CD1c-positive myeloid dendritic cell (primary cell): Measurements from ENCODE around the gene ITPKB.

ENCODE experiments used
- DNase-seq: peaks from one replicate; pipeline ENCODE4 v3.0.0-alpha.2; 2016; ENCODE audit errors: extremely low spot score

The ITPKB gene

DNA sequence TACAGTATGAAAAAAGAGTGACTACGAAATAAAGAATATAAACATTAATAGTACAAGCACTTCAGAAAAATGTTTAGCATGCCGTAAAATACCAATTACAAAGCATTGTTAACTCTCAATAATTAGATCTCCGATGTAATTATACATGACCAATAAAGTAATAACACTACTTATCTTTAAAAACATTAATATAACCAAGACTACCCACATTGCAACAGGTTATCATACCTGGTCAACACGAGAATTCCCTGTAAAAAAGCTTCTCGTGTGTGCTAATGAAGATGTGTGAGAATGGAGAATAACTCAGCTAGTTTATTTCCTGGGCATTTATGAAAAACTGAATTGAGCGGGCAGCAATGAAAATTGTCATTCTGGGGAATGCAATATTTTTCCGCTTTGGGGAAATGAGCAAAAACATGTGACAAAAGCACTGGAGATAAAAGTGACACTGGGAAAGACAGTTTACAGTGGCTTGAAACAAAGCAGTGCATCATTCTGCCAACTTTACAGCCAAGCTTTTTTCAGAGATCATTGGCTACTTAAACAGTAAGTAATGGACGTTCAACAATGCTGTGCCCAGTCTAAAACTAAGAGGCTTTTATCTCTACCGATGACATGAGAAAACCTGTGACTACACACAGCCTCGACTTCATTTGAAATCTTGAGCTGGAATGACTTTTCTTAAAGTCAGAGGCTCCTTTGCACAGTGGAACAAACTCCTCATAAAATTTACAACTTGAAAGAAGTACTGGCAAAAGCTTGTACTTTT is 34.7 kb downstream of the ITPKB start:
- DNase-seq = no peak

DNA sequence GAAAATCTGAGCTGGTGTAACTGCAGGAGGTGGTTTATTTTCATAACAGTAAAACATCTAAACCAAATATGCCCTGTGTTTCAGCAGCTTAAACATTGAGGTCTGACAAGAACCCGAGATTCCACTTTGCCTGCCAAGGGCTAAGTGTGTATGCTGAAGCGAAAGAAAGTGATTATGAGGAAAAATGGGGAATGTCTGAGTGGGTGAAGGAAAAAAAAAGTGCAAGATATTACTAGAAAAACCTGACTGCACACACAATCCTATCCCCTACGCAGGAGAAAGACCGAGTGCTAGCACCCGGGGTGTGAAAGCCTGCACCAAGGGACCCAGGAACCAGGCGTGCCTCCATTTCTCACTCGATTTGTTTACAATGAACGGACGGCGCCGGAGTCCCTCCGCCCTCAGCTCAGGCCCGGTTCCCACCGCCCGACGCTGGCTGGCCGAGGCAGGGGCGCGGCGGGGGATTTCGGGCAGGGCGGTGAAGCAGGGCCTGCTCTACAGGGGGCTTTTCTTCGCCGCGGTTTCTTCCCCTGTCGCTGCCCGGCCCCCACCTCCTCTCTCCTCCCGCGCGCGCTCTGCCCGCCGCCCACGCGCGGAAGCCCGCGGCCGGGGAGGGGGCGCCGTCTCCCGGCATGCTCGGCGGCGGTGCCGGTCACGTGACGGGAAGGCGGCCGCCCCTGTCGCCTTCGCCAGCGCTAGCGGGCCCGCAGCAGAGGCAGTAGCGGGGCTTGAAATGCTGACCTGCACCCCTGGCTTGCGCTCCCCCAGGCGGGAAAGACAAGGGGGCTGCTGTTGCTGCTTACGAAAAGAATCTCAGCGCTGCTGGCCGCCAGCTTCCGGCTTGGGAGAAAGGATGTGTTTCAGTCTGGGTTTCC is 35.9 kb downstream of the ITPKB start:
- DNase-seq = peak; percentile 83

DNA sequence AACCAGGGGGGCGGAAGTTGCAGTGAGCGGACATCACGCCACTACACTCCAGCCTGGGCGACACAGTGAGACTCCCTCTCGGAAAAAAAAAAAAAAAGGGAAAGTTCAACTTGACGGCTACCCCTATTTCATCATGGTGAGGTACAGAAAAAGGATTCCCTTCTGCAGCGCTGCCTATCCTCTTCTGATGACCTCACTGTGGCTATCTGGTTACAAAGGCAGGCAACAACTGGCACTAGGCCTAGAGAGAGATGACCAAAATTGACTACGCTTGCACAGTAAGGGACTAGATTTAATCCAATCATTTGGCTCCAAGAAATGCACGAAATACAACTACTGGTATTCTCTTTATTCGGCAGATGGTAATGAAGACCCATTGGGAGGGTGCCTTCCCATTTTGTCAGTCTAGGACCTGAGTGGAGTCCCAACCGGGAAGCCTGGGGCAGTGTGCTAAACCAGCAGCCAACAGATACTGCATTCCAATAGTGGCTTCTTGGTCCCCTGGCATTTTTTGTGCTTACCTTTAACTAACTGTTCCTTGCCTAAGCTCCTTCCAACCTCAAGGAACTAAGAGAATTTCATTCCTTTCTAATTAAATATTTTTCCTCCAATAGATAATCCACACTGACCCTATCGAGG is 36.6 kb downstream of the ITPKB start:
- no peak for DNase-seq

DNA sequence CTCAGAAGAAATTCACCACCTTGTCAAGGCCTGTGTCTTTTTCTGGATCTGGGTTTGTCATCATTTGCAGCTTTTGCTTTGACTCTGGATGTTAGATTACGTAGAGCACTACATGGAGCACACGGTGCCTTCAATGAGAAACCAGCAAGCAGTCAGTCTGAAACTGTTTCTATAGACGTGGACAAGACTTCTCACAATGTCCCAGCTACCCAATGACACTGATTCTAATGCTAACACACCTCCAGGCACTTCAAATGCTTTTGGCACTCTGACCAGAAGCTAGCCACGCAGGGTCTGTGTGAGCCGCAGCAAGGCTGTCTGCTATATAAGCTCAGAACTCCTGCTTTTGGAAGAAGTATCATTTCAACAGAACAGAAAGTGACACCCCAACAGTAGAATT is 38.2 kb downstream of the ITPKB start:
- no peak for DNase-seq

DNA sequence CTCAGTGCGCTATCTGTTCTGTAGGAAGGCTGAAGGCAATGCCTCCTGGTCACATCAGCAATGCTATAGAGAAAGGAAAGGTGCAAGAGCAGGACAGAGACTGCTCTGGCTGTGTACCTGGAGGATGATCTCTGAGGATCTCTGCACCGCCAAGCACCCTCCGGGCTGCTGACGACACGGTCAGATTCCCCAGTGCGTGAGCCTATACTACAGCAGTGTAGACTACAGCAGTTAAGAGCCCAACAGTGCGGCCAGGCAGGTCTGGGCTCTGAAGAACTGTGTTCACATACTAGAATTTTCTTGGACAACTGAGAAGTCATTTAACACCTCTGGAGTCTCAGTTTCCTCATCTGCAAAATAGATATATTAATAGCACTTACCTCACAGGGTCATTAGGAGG is 39.9 kb downstream of the ITPKB start:
- no peak for DNase-seq

DNA sequence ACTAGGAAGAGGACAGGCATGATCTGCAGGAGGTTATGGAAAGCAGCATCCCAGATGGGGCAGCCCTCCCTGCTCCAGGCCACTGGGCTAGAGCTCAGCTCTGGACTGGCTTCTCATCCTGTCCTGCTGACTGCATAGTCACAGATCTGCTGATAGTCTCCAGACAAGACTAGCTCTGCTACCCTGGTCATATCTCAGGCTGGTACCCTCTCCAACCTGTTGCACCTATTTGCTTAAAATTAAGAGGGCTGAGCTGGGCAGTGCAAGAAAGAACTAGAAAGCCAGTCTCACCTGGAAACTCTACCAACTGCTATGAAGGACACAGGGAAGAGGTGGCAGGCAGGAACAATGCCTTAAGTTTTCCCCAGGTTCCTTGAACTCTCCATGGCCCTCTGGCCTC is 40.4 kb downstream of the ITPKB start:
- DNase-seq = no peak

DNA sequence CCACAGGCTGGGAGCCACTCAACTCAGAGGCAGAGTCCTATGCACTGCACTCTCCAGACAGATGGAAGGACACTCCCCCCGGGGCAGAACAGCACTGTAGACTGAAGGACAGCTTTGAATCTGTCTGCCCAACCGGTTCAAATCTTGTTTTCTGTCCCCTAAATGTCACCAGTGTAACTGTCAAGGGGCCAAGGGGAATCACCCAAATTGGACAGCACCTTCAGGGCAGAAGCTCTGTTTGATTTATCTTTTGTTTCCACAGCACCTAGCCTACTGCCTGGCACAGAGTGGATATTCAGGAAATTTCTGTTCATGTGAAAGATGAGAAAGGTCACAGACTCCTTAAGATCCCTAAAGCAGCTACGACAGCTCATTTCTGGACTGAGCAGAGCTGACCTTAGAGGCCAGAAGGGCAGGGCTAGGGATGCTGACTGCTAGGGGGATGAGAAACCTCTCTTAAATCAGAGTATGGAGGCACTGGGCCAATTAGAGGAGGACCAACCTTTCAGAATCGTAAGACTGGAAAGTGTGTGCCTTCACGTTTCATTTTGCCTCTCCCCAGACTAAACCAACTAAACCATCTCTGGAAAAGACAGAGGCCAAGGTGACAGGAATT is 41.0 kb downstream of the ITPKB start:
- DNase-seq = no peak

DNA sequence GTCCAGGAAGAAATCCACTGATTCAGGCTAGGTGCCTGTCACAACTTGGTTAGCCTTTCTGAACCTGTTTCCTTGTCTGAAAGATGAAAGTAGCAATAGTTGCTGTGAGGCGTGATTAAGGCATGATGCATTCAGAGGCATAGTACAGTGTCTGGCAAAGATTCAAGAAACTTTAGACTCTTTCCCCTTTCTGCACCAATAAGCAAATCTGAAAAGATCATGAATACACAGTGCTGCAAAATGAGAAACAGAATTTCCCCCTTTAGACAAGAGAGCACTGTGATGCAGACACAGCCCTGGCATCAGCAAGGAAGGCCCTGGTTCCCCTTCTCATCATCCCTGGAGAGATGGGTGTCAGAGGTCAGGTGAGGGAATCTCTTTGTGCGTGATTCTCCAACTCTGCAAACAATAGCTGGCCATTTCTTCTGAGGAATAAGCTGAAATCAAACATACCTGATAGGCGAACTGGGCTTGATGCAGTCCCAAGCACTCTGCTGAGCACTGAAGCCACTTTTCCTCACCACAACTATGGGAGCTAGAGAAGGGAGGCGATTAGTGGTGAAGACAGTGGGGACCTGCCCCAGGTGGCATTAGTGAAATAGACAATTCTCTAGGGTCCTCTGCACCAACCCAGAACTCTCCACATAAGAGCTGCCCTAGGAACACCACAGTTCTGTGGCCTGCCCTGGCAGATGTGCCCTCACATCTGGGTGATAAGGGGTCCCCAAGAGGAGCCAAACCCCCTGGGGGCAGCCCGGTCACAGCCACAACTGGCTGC is 41.7 kb downstream of the ITPKB start:
- DNase-seq = no peak

DNA sequence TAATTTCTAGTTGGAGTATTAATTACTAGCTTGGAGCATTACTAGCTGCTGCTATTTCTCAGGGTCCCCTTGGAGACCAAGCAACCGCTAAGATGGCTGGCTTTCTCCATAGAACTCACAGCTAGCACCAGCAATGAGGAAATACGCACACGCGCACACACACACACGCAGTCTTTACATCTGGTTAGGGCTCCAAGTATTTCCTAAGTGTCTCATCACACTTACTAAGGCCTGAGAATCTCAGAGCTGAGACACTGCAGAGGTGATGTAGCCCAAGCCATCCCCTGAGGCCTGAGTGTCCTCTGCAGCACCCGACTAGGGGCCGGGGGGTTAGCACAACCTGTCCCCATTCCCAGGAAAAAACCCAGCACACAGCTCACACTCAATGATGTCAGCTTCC is 42.5 kb downstream of the ITPKB start:
- DNase-seq = no peak

DNA sequence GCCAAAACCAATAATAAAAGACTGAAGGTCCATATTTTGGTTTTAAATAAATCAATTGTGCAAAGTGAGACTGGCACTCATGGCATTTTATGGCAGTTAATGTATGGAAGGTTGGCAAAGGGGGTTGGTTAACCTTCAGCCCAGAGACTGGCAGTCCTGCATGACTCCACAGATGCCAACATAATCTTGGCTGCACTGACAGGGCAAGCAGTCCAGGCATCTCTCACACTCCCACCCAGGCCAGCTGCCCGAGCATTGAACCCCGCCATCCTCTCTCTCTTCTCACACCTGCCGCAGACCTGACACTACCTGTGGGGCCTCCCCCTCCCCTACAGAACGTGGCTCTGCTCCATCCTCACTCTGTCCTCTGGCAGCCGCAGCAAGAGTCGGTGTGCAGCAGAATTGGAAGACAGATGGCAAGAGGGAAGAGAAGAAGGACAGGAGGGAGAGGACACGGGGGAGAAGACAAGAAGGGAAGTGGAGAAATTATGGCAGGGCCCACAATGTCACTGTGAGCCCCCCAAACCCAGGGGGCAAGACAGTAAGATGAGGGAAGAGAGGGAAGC is 43.7 kb downstream of the ITPKB start:
- DNase-seq = no peak

DNA sequence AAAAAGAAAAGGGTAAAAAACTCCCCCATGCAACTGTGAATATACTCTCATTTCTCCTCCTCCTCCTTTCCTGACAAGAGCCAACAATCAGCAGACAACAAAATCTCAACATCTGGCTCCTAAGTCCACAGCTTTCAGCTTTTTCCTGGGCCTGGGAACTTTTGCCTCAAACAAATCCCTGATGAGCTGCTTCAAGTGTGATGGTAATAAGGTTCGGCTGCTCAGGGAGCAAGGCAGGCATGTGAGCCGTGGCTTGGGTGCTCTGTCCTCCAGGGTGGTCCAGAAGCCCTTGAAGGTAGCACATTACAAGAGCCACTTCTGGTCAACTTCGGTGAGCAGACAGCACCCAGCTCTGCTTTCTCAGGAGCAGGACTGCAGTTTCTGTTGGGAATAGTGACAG is 46.3 kb downstream of the ITPKB start:
- DNase-seq = no peak

DNA sequence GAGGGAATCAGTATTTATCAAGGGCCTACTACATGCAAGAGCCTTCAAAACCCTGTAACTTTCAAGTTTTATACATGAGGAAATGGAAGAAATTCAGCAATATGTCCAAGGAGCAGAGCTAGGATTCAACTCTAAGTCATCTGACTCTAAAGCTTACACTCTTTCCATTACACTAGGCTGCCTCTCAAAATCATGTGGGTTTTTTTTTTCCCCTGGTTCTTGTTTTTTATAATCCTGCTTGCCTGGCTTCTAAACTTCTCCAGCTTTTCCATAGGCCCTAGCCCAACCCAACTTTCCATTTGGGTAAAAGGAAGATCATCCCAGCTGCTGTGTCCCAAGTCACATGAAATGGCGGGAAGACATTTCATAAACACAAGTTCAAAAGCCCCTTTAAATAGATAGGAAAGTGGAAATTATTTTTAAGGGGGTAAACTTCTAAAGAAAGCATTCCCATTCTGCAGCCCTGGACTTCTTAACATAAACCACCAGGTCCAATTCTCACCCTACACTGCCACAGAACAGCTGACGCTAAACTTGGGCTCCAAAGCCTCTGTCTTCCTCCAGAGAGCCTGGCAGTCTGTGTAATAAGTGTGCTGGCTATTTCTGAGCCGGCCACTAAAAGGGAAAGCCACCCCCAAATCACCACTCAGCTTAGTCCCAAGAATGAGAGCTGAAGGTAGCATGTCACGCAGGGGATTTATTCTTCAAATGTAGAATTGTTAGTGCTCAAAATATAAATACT is 46.9 kb downstream of the ITPKB start:
- DNase-seq = no peak

DNA sequence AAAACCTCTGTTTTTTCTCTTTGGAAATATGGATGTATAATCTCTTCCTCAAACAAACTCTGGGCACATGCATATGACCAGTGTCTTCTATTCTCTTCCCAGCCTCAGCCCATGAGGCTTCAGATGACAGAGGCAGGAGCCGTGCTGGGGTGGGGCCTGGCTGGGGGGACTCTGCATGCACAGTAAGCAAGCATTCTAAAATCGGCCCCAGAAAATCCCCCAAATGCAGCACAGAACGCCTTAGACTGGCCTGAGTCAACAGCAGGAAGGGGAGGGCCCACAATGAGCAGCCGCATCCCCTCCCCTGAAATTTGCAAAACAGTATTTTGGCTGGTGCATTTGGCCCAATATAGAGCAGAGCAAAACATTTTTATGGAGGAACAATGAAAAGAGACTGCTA is 47.8 kb downstream of the ITPKB start:
- no peak for DNase-seq

DNA sequence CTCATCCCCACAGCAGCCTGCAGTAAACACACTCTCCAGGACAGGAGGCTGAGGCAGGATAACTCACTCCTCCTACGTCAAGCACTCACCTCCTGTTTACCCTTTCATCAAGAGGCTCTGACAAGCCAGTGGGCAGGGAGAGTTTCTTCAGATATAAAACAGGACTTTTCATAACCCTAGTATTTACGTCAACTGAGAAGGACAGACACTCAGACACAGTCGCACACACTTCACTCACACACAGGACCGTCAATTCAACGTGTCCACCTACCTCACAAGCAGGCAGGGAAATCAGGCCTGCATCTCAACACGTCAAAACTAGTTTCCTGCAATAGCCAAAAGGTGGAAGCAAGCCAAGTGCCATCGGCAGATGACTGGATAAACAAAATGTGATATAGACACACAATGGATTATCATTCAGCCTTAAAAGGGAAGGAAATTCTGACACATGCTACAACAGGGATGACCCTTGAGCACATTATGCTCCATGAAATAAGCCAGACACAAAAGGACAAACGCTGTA is 48.6 kb downstream of the ITPKB start:
- no peak for DNase-seq

DNA sequence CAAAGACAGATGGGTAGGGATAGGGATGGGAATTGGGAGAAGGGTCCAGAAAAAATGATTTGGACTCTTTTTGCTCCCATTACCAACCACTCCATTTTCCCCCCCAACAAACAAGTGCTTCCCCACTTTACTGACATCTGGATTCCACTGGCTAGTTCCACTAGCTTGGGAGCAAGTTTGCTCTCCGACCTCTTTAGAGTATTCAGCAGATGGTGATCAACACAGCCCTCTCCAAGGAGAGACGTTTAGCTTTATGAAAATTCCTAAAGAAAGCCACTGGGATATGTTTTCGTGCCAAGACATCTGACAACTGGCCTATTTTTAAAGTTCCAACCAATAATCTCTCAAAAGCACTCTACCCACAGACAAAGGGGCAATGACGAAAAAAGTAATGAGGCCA is 50.3 kb downstream of the ITPKB start:
- no peak for DNase-seq

DNA sequence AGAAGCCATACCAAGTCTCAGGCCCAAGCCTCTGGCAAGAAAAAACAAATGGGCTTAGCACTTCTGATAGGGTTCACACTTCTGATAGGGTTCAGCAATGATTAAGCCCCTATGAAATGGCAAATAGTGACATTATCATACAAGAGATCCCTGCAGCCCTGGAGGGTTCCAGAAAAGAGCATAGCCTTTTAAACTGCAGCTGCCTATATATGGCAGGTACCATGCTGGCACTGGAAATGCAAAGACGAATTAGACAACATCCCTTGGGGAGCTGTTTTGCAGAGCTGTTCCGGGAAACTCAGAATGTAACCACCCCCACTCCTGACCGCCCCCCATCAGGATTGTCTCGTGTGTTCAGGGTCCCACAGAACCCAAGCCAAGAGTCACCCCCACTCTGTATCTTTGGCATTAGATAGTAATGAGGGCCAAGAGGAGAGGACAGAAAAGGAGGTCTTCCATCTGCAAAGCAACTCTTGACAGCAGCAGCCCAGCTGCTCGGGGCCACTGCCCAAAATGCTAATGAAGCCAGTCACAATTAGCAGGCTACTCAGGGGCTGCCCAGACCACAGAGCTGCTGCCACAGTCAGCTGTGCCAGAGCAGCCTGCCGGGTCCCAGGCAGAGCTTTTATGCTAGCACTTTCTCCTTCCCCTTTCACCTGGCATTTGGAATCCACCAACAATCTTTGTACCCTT is 50.9 kb downstream of the ITPKB start:
- no peak for DNase-seq

DNA sequence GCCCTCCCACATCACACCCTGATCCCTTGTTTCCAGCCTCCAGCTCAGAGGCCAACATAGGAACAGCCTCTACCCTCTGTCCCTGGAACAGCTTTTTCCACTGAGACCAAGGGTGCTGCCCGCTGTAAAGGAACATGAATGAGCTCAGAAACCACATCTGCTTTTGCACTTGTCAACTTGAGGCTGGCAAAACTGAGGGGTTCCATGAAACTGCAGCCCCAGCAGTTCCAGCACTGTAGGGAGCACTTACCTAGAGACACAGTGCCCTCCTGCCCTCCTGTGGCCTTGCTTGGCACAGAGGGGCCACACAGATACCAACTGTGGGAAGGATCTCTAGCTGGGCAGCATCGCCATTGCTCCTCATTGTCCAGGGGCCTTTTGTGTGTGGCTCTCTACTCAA is 51.7 kb downstream of the ITPKB start:
- DNase-seq = peak; percentile 37

DNA sequence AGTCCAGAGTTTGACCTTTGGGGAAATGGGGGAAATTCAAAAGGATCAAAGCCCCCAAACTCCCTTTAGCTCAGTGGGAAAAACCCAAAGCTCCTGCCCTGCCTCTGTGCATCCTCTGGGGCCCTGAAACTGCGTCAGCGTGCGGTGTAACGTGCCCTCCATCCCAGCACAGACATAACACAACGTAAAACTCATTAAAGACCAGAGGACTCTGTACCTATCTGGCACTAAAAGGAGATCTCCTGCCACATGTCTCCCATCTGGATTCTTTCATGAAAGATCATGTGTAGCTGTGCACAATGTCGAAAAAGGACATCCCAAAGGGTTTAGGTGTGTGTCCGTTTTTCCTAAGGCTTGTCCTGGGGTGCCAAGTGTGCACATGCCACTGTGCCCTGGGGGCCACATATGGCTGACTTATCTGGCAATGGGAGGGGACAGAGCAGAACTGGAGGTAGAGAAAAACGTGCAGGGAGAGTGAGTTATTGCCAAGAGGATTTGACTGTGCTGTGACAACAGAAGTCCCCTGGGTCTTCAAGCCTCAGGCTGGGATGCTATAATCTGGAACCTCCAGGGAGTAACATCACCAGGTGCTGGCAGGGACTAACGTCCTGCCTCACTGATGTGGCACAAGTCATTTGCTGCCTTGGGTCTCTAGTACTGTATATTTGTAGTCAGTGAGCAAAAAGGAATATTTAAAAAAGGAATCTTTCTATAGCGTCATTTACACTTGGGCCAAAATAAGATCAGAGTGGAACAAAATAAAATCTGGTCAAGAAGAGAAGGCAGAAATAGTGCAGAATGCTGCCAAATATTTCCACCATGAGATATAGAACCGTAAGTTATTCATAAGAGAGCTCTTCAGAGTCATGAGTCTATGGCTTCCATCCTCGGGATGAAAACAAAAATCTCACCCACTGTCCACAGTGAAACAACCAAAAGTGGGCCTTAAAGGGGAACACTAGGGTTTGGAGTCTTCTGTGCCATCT is 52.3 kb downstream of the ITPKB start:
- no peak for DNase-seq
